HG03521 (cell line): ENCODE results near the gene INO80E.
"Not testable (repeated sequence)": the region's sequence is repeated elsewhere in the genome, so short reads cannot be mapped to it uniquely, and the experiment has no call there.

ENCODE experiments used
- ATAC-seq: cut with Tn5 transposase; IDR thresholded peaks from one replicate; pipeline ENCODE4 v1.9.1; 2021; ENCODE audit warnings: mild to moderate bottlenecking, moderate library complexity; ENCODE audit not compliant: unreplicated experiment

INO80E gene

GRCh38 chr16:29995911-29996765 is at the start of gene INO80E:
INO80E (plus strand) TSS chr16:29996241; CDS start chr16:29996311, 70 bp downstream.
- peak; percentile 90 for ATAC-seq

GRCh38 chr16:29947897-29948296 is 48.1 kb upstream of the INO80E start:
- ATAC-seq: no peak

- ATAC-seq: no peak
These were observed 45.1 kb upstream of the INO80E start for GRCh38 chr16:29950806-29951461.

GRCh38 chr16:29951625-29952365 is 44.2 kb upstream of the INO80E start:
- ATAC-seq: no peak

GRCh38 chr16:29958756-29959155 is 37.3 kb upstream of the INO80E start:
- no peak for ATAC-seq

GRCh38 chr16:29959293-29959692 is 36.7 kb upstream of the INO80E start:
- ATAC-seq: no peak

GRCh38 chr16:29959821-29960220 is 36.2 kb upstream of the INO80E start:
- not testable (repeated sequence) for ATAC-seq

- ATAC-seq: no peak
These were observed 34.9 kb upstream of the INO80E start for GRCh38 chr16:29961127-29961478.

GRCh38 chr16:29961479-29962343 is 34.3 kb upstream of the INO80E start, which contains the start of gene TMEM219:
TMEM219 (plus strand) TSS chr16:29962079; CDS start chr16:29963144, 1,065 bp downstream.
- peak; percentile 90 for ATAC-seq

GRCh38 chr16:29962344-29962994 is 33.6 kb upstream of the INO80E start:
- no peak for ATAC-seq

GRCh38 chr16:29963021-29963743 is 32.9 kb upstream of the INO80E start:
- ATAC-seq: no peak

- no peak for ATAC-seq
These were observed 27.8 kb upstream of the INO80E start for GRCh38 chr16:29968205-29968604.

GRCh38 chr16:29971304-29971703 is 24.7 kb upstream of the INO80E start:
- ATAC-seq: no peak

GRCh38 chr16:29972500-29972899 is 23.5 kb upstream of the INO80E start:
- ATAC-seq: no peak

- ATAC-seq: no peak
These were observed 23.1 kb upstream of the INO80E start for GRCh38 chr16:29972992-29973383.

- peak; percentile 95 for ATAC-seq
These were observed 22.4 kb upstream of the INO80E start, which contains the start of gene TAOK2 for GRCh38 chr16:29973384-29974246. TAOK2 (plus strand) TSS chr16:29973868; CDS start chr16:29977773, 3,905 bp downstream.

- no peak for ATAC-seq
These were observed 21.5 kb upstream of the INO80E start for GRCh38 chr16:29974291-29975133.
